ENCODE data around the gene PRRX2.

PRRX2 gene

GRCh38 chr9:129631674-129632129 is 33.7 kb upstream of the PRRX2 start:
- TF ChIP-seq REST (IDR thresholded peaks at IDR 0.05; ENCODE audit: insufficient read depth in 1 of 2, low read depth in 2 of 2, low read length in 2 of 2) (no peak), FOXP2 (optimal IDR thresholded peaks at IDR 0.05; ENCODE audit: borderline replicate concordance, extremely low read depth, extremely low read length, insufficient read depth) (no peak), POLR2AphosphoS5 (IDR thresholded peaks at IDR 0.05; ENCODE audit: low read depth, low read length) (no peak), TAF1 (IDR thresholded peaks at IDR 0.05; ENCODE audit: borderline replicate concordance, insufficient read depth, low read length) (no peak), SIN3A (IDR thresholded peaks at IDR 0.05; ENCODE audit: borderline replicate concordance, insufficient read depth, low read length) (no peak)

- no peak for TF ChIP-seq FOXP2 (optimal IDR thresholded peaks at IDR 0.05; ENCODE audit: borderline replicate concordance, extremely low read depth, extremely low read length, insufficient read depth)
- no peak for TF ChIP-seq SIN3A (IDR thresholded peaks at IDR 0.05; ENCODE audit: borderline replicate concordance, insufficient read depth, low read length)
- no peak for TF ChIP-seq TAF1 (IDR thresholded peaks at IDR 0.05; ENCODE audit: borderline replicate concordance, insufficient read depth, low read length)
- no peak for TF ChIP-seq REST (IDR thresholded peaks at IDR 0.05; ENCODE audit: insufficient read depth in 1 of 2, low read depth in 2 of 2, low read length in 2 of 2)
- TF ChIP-seq POLR2AphosphoS5 (IDR thresholded peaks at IDR 0.05; ENCODE audit: low read depth, low read length): no peak
These were observed 33.0 kb upstream of the PRRX2 start for GRCh38 chr9:129632460-129632859.

GRCh38 chr9:129633207-129633606 is 32.2 kb upstream of the PRRX2 start:
- no peak for TF ChIP-seq POLR2AphosphoS5 (IDR thresholded peaks at IDR 0.05; ENCODE audit: low read depth, low read length)

GRCh38 chr9:129633848-129634247 is 31.6 kb upstream of the PRRX2 start:
- TF ChIP-seq SIN3A (IDR thresholded peaks at IDR 0.05; ENCODE audit: borderline replicate concordance, insufficient read depth, low read length): no peak
- TF ChIP-seq POLR2AphosphoS5 (IDR thresholded peaks at IDR 0.05; ENCODE audit: low read depth, low read length): no peak
- no peak for TF ChIP-seq TAF1 (IDR thresholded peaks at IDR 0.05; ENCODE audit: borderline replicate concordance, insufficient read depth, low read length)
- TF ChIP-seq REST (IDR thresholded peaks at IDR 0.05; ENCODE audit: insufficient read depth in 1 of 2, low read depth in 2 of 2, low read length in 2 of 2): no peak
- TF ChIP-seq FOXP2 (optimal IDR thresholded peaks at IDR 0.05; ENCODE audit: borderline replicate concordance, extremely low read depth, extremely low read length, insufficient read depth): no peak

GRCh38 chr9:129635099-129636065 is 30.1 kb upstream of the PRRX2 start:
- no peak for TF ChIP-seq FOXP2 (optimal IDR thresholded peaks at IDR 0.05; ENCODE audit: borderline replicate concordance, extremely low read depth, extremely low read length, insufficient read depth)

GRCh38 chr9:129637102-129637501 is 28.3 kb upstream of the PRRX2 start:
- TF ChIP-seq TAF1 (IDR thresholded peaks at IDR 0.05; ENCODE audit: borderline replicate concordance, insufficient read depth, low read length) (no peak), REST (IDR thresholded peaks at IDR 0.05; ENCODE audit: insufficient read depth in 1 of 2, low read depth in 2 of 2, low read length in 2 of 2) (no peak), POLR2AphosphoS5 (IDR thresholded peaks at IDR 0.05; ENCODE audit: low read depth, low read length) (no peak), SIN3A (IDR thresholded peaks at IDR 0.05; ENCODE audit: borderline replicate concordance, insufficient read depth, low read length) (no peak), FOXP2 (optimal IDR thresholded peaks at IDR 0.05; ENCODE audit: borderline replicate concordance, extremely low read depth, extremely low read length, insufficient read depth) (no peak)

Measured in PFSK-1 (cell line).